GM10847 (cell line): ENCODE data around the gene MYO16.

Experiments used
- POLR2A ChIP-seq: IDR thresholded peaks from 2 replicates; pipeline ENCODE4 v1.6.1; 2011; ENCODE audit not compliant: insufficient read length; ENCODE audit errors: extremely low read depth

The MYO16 gene

GRCh38 chr13:109244566-109244965 is 615.2 kb downstream of the MYO16 start:
- TF ChIP-seq POLR2A = no peak

- TF ChIP-seq POLR2A = no peak
Observed at GRCh38 chr13:109246001-109246400, 616.6 kb downstream of the MYO16 start.

GRCh38 chr13:109249780-109250528 is 620.5 kb downstream of the MYO16 start:
- no peak for TF ChIP-seq POLR2A

- TF ChIP-seq POLR2A = no peak
Observed at GRCh38 chr13:109251956-109252355, 622.5 kb downstream of the MYO16 start.

GRCh38 chr13:109253316-109253715 is 623.9 kb downstream of the MYO16 start:
- no peak for TF ChIP-seq POLR2A

GRCh38 chr13:109254274-109254673 is 624.9 kb downstream of the MYO16 start:
- TF ChIP-seq POLR2A = no peak

GRCh38 chr13:109255141-109255856 is 625.9 kb downstream of the MYO16 start:
- TF ChIP-seq POLR2A = no peak

- TF ChIP-seq POLR2A = no peak
Observed at GRCh38 chr13:109256866-109257760, 627.7 kb downstream of the MYO16 start.
